ENCODE data around the gene FOXL2. TPM values are rescaled to one million over a fixed set of nuclear protein-coding genes. Genes with fewer than 3 reads are reported as not detected.

FOXL2 gene
- total RNA-seq, 3 donors from 2014 or later = 0.09 TPM; not detected in 2

GRCh38 chr3:138901567-138901966 lies 45.4 kb downstream of the FOXL2 start:
- DNase-seq (no peak), ATAC-seq (no peak)
- no peak overlapping the region for H3K4me3 ChIP-seq
- intact Hi-C loops (cut with DNase I, micrococcal nuclease) = no loop called here
- peaks cover 17% of the 10 kb centered on the region for H3K4me1 ChIP-seq (ENCODE audit: low read depth)
- TF ChIP-seq, protein P1, sequence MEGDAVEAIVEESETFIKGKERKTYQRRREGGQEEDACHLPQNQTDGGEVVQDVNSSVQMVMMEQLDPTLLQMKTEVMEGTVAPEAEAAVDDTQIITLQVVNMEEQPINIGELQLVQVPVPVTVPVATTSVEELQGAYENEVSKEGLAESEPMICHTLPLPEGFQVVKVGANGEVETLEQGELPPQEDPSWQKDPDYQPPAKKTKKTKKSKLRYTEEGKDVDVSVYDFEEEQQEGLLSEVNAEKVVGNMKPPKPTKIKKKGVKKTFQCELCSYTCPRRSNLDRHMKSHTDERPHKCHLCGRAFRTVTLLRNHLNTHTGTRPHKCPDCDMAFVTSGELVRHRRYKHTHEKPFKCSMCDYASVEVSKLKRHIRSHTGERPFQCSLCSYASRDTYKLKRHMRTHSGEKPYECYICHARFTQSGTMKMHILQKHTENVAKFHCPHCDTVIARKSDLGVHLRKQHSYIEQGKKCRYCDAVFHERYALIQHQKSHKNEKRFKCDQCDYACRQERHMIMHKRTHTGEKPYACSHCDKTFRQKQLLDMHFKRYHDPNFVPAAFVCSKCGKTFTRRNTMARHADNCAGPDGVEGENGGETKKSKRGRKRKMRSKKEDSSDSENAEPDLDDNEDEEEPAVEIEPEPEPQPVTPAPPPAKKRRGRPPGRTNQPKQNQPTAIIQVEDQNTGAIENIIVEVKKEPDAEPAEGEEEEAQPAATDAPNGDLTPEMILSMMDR (IDR thresholded peaks at IDR 0.05) = no peak
- no peaks in the 10 kb centered on the region for H3K36me3 ChIP-seq (ENCODE audit: low read depth)
- no peaks in the 10 kb centered on the region for H3K9me3 ChIP-seq

GRCh38 chr3:138899351-138899991 lies 47.5 kb downstream of the FOXL2 start:
- H3K4me1 ChIP-seq (ENCODE audit: low read depth) = peaks cover 17% of the 10 kb centered on the region
- intact Hi-C loops (cut with DNase I, micrococcal nuclease) = no loop called here
- H3K36me3 ChIP-seq (ENCODE audit: low read depth) = no peaks in the 10 kb centered on the region
- H3K9me3 ChIP-seq = no peaks in the 10 kb centered on the region
- DNase-seq = no peak
- ATAC-seq = no peak
- H3K4me3 ChIP-seq = no peak overlapping the region
- TF ChIP-seq, protein P1 (IDR thresholded peaks at IDR 0.05) = no peak

GRCh38 chr3:138898708-138899107 lies 48.2 kb downstream of the FOXL2 start:
- intact Hi-C loops (cut with DNase I, micrococcal nuclease) = no loop called here
- DNase-seq = no peak
- H3K4me1 ChIP-seq (ENCODE audit: low read depth) = peaks cover 17% of the 10 kb centered on the region
- TF ChIP-seq, protein P1 (IDR thresholded peaks at IDR 0.05) = no peak
- ATAC-seq = peak; percentile 54
- no peaks in the 10 kb centered on the region for H3K36me3 ChIP-seq (ENCODE audit: low read depth)
- H3K9me3 ChIP-seq = no peaks in the 10 kb centered on the region
- no peak overlapping the region for H3K4me3 ChIP-seq

GRCh38 chr3:138898301-138898700 lies 48.6 kb downstream of the FOXL2 start:
- intact Hi-C loops (cut with DNase I, micrococcal nuclease) = no loop called here
- DNase-seq (peak in 1 of 3 donors; percentile 29), ATAC-seq (peak; percentile 93)
- H3K4me1 ChIP-seq (ENCODE audit: low read depth) = peaks cover 17% of the 10 kb centered on the region
- H3K36me3 ChIP-seq (ENCODE audit: low read depth) = no peaks in the 10 kb centered on the region
- TF ChIP-seq, protein P1 (IDR thresholded peaks at IDR 0.05) = no peak
- H3K4me3 ChIP-seq = no peak overlapping the region
- no peaks in the 10 kb centered on the region for H3K9me3 ChIP-seq

Other genes starting within 250 kb of the FOXL2 start
- gene PIK3CB, start 112.2 kb downstream of the FOXL2 start, total RNA-seq = 10 to 100 TPM; 44.3 to 57.9 (median 51.8) TPM
- gene FOXL2NB, start 80 bp upstream of the FOXL2 start, total RNA-seq = under 1 TPM in 1 of 3 donors, not detected in 2; 0.17 TPM
- not detected for gene PRR23A, start 59.1 kb upstream of the FOXL2 start, total RNA-seq
- not detected for gene PRR23B, start 73.8 kb upstream of the FOXL2 start, total RNA-seq
- gene PRR23C, start 97.8 kb upstream of the FOXL2 start, total RNA-seq = not detected

All from mucosa of descending colon (tissue), 3 donors.